ENCODE data around the gene CHN2.

The CHN2 gene

GRCh38 chr7:29479301-29480200 is 285.0 kb downstream of the CHN2 start:
- no peak for DNase-seq

- DNase-seq = no peak
Observed at GRCh38 chr7:29480451-29480850, 285.9 kb downstream of the CHN2 start.

GRCh38 chr7:29480934-29481651 is 286.5 kb downstream of the CHN2 start:
- DNase-seq = no peak

GRCh38 chr7:29482056-29482455 is 287.5 kb downstream of the CHN2 start:
- no peak for DNase-seq

GRCh38 chr7:29483219-29484104 is 288.9 kb downstream of the CHN2 start:
- DNase-seq = no peak

DNA sequence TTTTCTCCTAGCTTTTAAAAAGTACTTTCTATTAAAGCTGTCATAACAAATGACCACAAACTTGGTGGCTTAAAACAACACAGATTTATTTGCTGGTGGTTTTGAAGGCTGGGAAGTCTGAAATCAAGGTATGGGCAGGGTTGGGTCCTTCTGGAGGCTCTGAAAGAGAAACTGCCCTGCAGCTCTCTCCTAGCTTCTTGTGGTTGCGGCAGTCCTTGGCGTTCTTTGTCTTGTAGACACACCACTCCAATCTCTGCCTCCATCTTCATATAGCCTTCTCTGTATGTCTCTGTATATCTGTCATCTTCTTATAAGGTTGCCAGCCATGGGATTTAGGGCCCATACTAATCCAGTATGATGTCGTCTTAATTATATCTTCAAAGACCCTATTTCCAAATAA is 289.7 kb downstream of the CHN2 start:
- no peak for DNase-seq

- no peak for DNase-seq
Observed at GRCh38 chr7:29485339-29486190, 291.0 kb downstream of the CHN2 start.

- no peak for DNase-seq
Observed at GRCh38 chr7:29486191-29486700, 291.7 kb downstream of the CHN2 start.

GRCh38 chr7:29487424-29487823 is 292.8 kb downstream of the CHN2 start:
- no peak for DNase-seq

DNA sequence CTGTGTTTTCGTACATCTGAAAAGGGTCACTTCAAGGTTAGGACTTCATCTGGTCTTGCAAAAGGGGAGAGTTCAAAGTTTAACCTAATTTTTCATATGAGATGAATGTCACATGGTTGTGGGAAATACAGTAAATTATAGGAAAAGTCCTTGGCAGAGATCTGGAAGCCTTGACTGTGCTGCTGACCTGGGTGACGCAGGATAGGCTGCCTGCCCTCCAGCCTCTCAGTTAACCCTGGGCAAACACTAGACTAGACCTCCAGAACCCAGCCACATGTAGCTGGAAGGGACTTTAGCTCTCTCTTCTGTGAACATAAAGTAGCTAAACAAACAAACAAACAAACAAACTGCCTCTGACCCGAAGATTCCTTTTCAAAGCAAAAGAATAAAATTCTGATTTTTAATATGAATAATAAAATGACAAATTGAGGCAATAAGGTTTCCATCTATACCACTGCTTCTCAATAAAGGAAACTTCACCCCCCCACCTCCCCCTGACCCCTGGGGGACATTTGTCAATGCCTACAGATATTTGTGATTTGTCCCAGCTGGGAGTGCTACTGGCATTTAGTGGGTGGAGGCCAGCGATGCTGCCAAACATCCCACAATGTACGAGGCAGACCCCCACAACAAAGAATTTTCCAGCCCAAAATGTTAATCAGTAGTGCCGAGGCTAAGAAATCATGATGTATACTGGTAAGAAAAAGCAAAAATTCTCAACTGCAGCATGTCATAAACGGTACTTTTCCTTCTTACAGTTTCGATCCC is 293.8 kb downstream of the CHN2 start:
- DNase-seq = no peak

- DNase-seq = no peak
Observed at GRCh38 chr7:29488977-29489376, 294.4 kb downstream of the CHN2 start.

- no peak for DNase-seq
Observed at GRCh38 chr7:29490094-29490607, 295.6 kb downstream of the CHN2 start.

- DNase-seq = no peak
Observed at GRCh38 chr7:29494350-29494749, 299.8 kb downstream of the CHN2 start.

GRCh38 chr7:29495653-29496052 is 301.1 kb downstream of the CHN2 start:
- DNase-seq = no peak

GRCh38 chr7:29496355-29497020 is 301.9 kb downstream of the CHN2 start:
- no peak for DNase-seq

GRCh38 chr7:29499932-29500331 is 305.4 kb downstream of the CHN2 start:
- no peak for DNase-seq

DNA sequence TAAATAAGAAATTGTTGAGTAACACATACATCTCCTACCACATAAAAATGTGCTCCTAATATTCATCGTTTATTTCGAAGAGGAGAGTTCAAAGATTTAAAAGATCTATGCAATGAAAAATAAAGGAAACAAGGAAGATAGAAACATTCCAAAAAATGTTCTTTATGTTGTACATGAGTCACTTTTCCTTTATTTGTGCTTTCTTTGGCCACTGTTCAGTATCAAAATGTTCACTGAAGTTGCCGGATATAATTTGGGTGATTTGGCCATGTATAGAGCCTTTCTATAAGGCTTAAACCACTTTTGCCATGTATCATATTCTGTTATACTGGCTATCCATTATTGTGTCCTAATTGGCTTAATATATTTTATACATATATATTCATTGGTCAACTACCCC is 306.1 kb downstream of the CHN2 start:
- DNase-seq = no peak

DNA sequence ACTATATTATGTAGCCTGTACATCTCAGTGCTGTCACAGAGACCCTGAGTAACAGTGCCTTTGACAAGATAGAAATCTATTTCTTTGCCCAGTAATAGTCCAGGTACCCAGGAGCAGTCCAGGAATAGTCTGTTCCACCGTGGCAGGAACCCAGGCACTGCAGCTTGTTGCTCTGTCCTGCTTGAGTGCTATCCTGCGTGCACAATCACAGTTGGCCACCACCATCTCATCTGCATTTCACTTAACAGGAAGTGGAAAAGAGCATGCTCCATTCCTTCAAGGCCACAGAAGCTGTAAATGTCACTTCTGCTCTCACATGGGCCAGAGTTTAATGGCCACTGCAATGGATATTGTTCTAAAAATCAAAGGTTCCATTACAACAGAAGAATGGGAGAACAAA is 307.6 kb downstream of the CHN2 start:
- no peak for DNase-seq

- DNase-seq = no peak
Observed at GRCh38 chr7:29505931-29506330, 311.4 kb downstream of the CHN2 start.

DNA sequence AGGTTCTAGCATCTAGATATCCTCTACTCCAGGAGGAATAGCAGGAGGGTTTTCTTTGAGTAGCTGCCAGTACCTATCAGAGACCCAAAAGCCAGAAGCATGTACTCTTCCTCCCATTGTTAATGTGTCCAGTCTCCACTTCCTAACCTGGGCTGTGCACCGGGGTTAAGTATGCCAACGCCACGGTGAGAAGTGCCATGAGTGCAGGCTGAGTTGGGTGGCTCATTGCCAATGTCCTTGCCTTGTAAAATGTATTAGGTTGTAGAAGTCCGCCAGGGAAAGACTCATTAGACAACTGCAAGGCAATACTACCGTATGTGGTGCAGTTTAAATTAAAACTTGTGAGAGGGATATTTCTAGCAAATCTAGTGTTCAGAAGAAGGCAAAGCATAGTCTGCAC is 314.0 kb downstream of the CHN2 start:
- DNase-seq = no peak
